ENCODE data around the gene MAN2A2.

MAN2A2 gene

DNA sequence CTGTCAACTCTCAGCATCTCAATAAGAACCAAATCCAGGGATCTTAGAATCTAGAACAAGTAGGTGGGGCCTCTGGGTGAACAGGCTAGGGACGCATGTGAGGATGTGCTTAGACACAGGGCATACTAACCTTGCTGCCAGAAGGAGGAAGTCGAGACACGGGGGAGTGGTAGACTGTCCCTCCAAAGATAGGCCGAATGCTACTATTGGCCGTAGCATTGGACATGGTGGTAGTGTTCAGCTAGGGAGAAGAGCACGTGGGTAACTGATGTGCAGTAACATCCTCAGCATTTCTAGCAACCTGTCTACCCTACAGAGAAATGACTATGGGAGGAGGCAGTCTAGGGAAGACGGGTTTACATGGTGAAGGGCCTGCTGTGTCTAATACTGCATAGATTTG is 67.2 kb downstream of the MAN2A2 start:
- no peak for DNase-seq

DNA sequence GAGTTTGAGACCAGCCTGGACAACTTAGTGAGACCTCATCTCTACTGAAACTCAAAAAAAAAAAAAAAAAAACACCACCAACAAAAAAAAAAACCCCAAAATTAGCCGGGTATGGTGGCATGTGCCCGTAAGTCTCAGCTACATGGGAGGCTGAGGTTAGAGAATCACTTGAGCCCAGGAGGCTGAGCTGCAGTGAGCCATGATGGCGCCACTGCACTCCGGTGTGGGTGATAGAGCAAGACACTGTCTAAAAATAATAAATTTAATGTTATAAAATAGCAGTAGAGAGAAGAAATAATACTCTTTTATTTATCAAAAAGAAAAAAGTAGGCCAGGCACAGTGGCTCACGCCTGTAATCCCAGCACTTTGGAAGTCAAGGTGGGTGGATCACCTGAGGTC is 69.0 kb downstream of the MAN2A2 start:
- DNase-seq: no peak

Data from effector CD4-positive, alpha-beta T cell (primary cell).